ENCODE measurements around the gene VTI1A. TPM values are rescaled to one million over a fixed set of nuclear protein-coding genes. Genes with fewer than 3 reads are reported as not detected.
"Not testable (repeated sequence)": the region's sequence is repeated elsewhere in the genome, so short reads cannot be mapped to it uniquely, and the experiment has no call there.

Gene VTI1A
- total RNA-seq, 1 experiment from 2014 or later, result 61.7 TPM

DNA sequence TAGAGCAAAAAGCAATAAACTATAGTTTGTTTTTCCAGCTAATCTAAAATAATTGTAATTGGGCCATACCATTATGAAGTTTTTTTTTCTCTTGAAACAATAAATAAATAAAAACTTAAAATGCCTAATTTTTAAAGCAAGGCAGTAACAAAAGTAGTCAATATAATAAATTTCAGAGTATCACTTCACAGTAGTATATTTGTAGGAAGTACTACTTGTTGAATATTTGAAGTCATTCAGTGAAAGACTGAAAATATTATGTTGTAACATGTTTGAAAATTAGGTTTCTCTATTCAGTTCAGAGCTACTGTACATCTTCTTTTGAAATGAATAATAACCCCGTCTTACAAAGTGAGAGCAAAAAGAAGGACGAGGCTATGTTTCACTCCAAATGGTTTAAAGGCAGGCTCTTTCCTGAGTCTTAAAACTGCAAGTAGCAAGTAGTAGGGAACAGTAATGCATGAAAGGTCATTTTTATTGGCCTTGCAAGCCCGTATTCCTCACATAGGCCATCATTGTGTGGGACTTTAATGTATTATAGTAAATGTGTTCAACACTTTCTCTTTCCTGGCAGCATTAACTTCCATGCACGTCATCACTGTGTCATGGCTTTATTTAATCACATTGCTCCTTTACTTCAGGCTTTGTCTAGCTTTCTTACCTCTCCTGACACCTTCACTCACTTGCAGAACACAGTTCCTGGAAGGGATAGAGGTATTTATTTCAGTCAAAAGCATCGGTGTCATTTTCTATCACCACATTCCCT lies 141.4 kb downstream of the VTI1A start:
- no peak for DNase-seq
- H3K36me3 ChIP-seq (ENCODE audit: insufficient read depth, low read length), result no peaks in the 10 kb centered on the region
- H3K9ac ChIP-seq (ENCODE audit: low read length), result no peak overlapping the region
- no peaks in the 10 kb centered on the region for H3K9me2 ChIP-seq (replicated peaks; ENCODE audit: insufficient read depth, low read length)
- H3K9me3 ChIP-seq (ENCODE audit: low read length), result no peaks in the 10 kb centered on the region
- no peaks in the 10 kb centered on the region for H3K27me3 ChIP-seq (ENCODE audit: low read length)
- H2AFZ ChIP-seq (ENCODE audit: low read length), result no peak overlapping the region
- no peaks in the 10 kb centered on the region for H3K79me2 ChIP-seq (ENCODE audit: low read length)
- H4K20me1 ChIP-seq (ENCODE audit: insufficient read depth, low read depth, low read length), result no peaks in the 10 kb centered on the region
- H3K27ac ChIP-seq (ENCODE audit: low read length), result no peak overlapping the region
- no peaks in the 10 kb centered on the region for H3K4me1 ChIP-seq (ENCODE audit: low read length)
- no peak overlapping the region for H3K4me2 ChIP-seq (ENCODE audit: low read depth, low read length, poor library complexity, severe bottlenecking)
- no peak overlapping the region for H3K4me3 ChIP-seq (ENCODE audit: low read length)

DNA sequence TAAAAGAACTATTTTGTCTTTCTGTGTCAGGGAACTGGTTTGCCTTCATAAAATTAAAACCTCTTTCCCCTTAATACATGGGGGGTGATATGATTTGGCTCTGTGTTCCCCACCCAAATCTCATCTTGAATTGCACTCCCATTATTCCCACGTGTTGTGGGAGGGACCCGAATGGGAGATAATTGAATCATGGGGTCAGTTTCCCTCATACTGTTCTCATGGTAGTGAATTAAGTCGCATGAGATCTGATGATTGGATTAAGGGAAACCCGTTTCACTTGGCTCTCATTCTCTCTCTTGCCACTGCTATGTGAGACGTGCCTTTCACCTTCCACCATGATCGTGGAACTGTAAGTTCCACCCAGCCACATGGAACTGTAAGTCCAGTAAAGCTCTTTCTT lies 142.1 kb downstream of the VTI1A start:
- H3K4me2 ChIP-seq (ENCODE audit: low read depth, low read length, poor library complexity, severe bottlenecking), result no peak overlapping the region
- no peaks in the 10 kb centered on the region for H3K9me2 ChIP-seq (replicated peaks; ENCODE audit: insufficient read depth, low read length)
- no peak overlapping the region for H3K9ac ChIP-seq (ENCODE audit: low read length)
- H3K4me3 ChIP-seq (ENCODE audit: low read length), result no peak overlapping the region
- no peaks in the 10 kb centered on the region for H3K79me2 ChIP-seq (ENCODE audit: low read length)
- H3K4me1 ChIP-seq (ENCODE audit: low read length), result no peaks in the 10 kb centered on the region
- H3K27ac ChIP-seq (ENCODE audit: low read length), result no peak overlapping the region
- H3K9me3 ChIP-seq (ENCODE audit: low read length), result no peaks in the 10 kb centered on the region
- H4K20me1 ChIP-seq (ENCODE audit: insufficient read depth, low read depth, low read length), result no peaks in the 10 kb centered on the region
- no peaks in the 10 kb centered on the region for H3K27me3 ChIP-seq (ENCODE audit: low read length)
- DNase-seq, result no peak
- no peaks in the 10 kb centered on the region for H3K36me3 ChIP-seq (ENCODE audit: insufficient read depth, low read length)
- no peak overlapping the region for H2AFZ ChIP-seq (ENCODE audit: low read length)

DNA sequence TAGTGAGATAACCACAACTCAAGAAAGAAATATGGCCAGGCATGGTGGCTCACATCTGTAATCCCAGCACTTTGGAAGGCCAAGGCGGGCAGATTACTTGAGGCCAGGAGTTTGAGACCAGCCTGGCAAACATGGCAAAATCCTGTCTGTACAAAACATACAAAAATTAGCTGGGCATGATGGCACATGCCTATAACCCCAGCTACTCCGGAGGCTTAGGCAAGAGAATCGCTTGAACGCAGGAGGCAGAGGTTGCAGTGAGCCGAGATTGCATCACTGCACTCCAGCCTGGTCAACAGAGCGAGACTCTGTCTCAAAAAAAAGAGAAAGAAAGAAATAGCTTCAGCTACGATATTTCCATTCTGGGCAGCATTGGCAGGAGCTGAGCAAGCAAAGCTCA lies 143.8 kb downstream of the VTI1A start:
- not testable (repeated sequence) for H3K4me2 ChIP-seq (ENCODE audit: low read depth, low read length, poor library complexity, severe bottlenecking); H3K79me2 ChIP-seq (ENCODE audit: low read length); H3K9ac ChIP-seq (ENCODE audit: low read length); H3K27ac ChIP-seq (ENCODE audit: low read length); H3K4me1 ChIP-seq (ENCODE audit: low read length); H3K4me3 ChIP-seq (ENCODE audit: low read length); H3K9me2 ChIP-seq (replicated peaks; ENCODE audit: insufficient read depth, low read length); H3K27me3 ChIP-seq (ENCODE audit: low read length); H2AFZ ChIP-seq (ENCODE audit: low read length); H4K20me1 ChIP-seq (ENCODE audit: insufficient read depth, low read depth, low read length); DNase-seq; H3K36me3 ChIP-seq (ENCODE audit: insufficient read depth, low read length); H3K9me3 ChIP-seq (ENCODE audit: low read length)

DNA sequence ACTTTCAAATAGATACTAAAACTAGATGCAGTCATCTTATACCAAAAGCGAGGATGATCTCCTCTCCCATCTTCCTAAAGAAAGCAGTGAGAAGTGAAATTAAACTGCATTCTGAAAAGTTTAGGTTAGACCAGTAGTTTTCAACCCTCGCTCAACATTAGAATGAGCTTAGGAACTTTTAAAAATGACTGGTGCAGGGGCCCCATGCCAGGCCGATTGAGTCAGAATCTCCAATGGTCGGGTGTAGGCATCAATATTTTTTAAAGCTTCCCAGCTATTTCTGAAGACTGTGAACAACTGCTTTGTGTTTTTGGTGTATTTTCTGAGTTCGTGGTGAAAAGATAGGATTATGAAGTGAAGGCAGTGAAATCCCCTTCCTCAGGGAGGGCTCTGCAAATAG lies 146.0 kb downstream of the VTI1A start:
- no peak overlapping the region for H3K9ac ChIP-seq (ENCODE audit: low read length)
- no peaks in the 10 kb centered on the region for H3K36me3 ChIP-seq (ENCODE audit: insufficient read depth, low read length)
- no peaks in the 10 kb centered on the region for H3K79me2 ChIP-seq (ENCODE audit: low read length)
- H3K4me3 ChIP-seq (ENCODE audit: low read length), result no peak overlapping the region
- no peak overlapping the region for H3K4me2 ChIP-seq (ENCODE audit: low read depth, low read length, poor library complexity, severe bottlenecking)
- no peaks in the 10 kb centered on the region for H3K9me3 ChIP-seq (ENCODE audit: low read length)
- H3K9me2 ChIP-seq (replicated peaks; ENCODE audit: insufficient read depth, low read length), result no peaks in the 10 kb centered on the region
- H3K4me1 ChIP-seq (ENCODE audit: low read length), result no peaks in the 10 kb centered on the region
- no peak for DNase-seq
- H3K27me3 ChIP-seq (ENCODE audit: low read length), result no peaks in the 10 kb centered on the region
- no peak overlapping the region for H3K27ac ChIP-seq (ENCODE audit: low read length)
- no peaks in the 10 kb centered on the region for H4K20me1 ChIP-seq (ENCODE audit: insufficient read depth, low read depth, low read length)
- no peak overlapping the region for H2AFZ ChIP-seq (ENCODE audit: low read length)

DNA sequence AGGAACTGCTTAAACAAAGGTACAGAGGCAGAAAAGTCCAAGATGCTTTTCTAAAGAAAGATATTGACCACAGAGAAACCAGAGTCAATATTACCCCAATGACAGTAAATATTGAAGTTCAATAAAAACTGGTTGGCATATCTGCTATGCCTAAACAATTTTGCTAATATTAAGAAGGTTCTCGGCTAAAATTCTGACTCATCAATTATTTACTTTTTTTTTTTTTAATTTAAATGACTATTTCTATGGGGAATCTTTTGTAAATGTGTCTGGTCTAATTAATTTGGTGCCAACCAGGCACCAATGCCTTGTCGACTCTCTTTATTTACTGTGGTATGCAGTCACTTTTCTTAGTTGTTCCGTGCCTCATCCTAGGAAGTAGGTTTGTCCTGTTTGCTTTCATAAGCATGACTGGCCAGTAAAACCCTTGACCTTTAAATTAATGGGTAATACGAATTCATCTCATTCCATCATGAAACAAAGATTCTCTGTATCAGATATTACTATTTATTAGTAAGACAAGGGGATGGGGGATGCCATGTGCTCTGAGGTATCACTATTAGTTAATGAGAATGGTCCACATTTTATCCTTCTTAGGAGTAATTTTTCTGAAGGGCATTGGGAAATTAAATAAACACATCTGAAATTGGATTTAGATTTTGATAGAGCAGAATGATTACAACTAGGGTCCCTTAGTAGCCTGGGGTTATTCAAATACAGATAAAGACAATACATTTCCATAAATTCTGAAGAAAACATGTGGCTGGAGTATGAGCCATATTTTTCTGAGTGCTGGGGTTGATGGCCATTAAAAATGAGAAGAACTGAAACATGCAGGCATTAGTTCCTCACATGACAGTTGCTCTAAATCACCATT lies 154.4 kb downstream of the VTI1A start:
- no peaks in the 10 kb centered on the region for H3K27me3 ChIP-seq (ENCODE audit: low read length)
- H3K9ac ChIP-seq (ENCODE audit: low read length), result no peak overlapping the region
- no peak overlapping the region for H3K4me3 ChIP-seq (ENCODE audit: low read length)
- H3K36me3 ChIP-seq (ENCODE audit: insufficient read depth, low read length), result no peaks in the 10 kb centered on the region
- H4K20me1 ChIP-seq (ENCODE audit: insufficient read depth, low read depth, low read length), result no peaks in the 10 kb centered on the region
- H3K79me2 ChIP-seq (ENCODE audit: low read length), result 0 out of 2 replicates have a peak, but pooled peaks cover 3% of the 10 kb centered on the region
- no peak overlapping the region for H3K4me2 ChIP-seq (ENCODE audit: low read depth, low read length, poor library complexity, severe bottlenecking)
- no peaks in the 10 kb centered on the region for H3K9me3 ChIP-seq (ENCODE audit: low read length)
- H3K4me1 ChIP-seq (ENCODE audit: low read length), result no peaks in the 10 kb centered on the region
- no peaks in the 10 kb centered on the region for H3K9me2 ChIP-seq (replicated peaks; ENCODE audit: insufficient read depth, low read length)
- DNase-seq, result no peak
- no peak overlapping the region for H2AFZ ChIP-seq (ENCODE audit: low read length)
- H3K27ac ChIP-seq (ENCODE audit: low read length), result no peak overlapping the region

DNA sequence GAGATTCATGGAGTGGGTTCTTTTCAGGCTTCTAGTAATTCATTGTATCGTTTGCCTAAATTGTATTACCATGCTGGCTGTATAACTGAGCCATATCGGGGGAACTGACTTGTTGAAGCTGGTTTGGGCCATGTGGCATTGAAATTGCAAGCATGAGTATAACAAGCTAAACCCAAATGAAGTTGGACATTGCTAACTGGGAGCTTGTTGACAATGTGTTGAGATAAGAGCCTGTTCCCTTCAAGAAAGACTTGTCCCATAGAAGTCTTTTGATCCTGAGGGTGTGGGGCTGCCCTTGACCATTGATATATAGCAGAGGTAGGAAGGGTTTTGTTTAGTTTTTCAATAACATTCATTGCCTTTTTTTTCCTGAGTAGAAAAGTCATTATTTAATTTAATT lies 156.0 kb downstream of the VTI1A start:
- H3K4me3 ChIP-seq (ENCODE audit: low read length), result no peak overlapping the region
- H3K4me1 ChIP-seq (ENCODE audit: low read length), result no peaks in the 10 kb centered on the region
- 0 out of 2 replicates have a peak, but pooled peaks cover 3% of the 10 kb centered on the region for H3K79me2 ChIP-seq (ENCODE audit: low read length)
- no peaks in the 10 kb centered on the region for H4K20me1 ChIP-seq (ENCODE audit: insufficient read depth, low read depth, low read length)
- H2AFZ ChIP-seq (ENCODE audit: low read length), result no peak overlapping the region
- H3K4me2 ChIP-seq (ENCODE audit: low read depth, low read length, poor library complexity, severe bottlenecking), result no peak overlapping the region
- DNase-seq, result no peak
- no peaks in the 10 kb centered on the region for H3K9me3 ChIP-seq (ENCODE audit: low read length)
- H3K9ac ChIP-seq (ENCODE audit: low read length), result no peak overlapping the region
- H3K9me2 ChIP-seq (replicated peaks; ENCODE audit: insufficient read depth, low read length), result no peaks in the 10 kb centered on the region
- no peaks in the 10 kb centered on the region for H3K36me3 ChIP-seq (ENCODE audit: insufficient read depth, low read length)
- no peaks in the 10 kb centered on the region for H3K27me3 ChIP-seq (ENCODE audit: low read length)
- H3K27ac ChIP-seq (ENCODE audit: low read length), result no peak overlapping the region

DNA sequence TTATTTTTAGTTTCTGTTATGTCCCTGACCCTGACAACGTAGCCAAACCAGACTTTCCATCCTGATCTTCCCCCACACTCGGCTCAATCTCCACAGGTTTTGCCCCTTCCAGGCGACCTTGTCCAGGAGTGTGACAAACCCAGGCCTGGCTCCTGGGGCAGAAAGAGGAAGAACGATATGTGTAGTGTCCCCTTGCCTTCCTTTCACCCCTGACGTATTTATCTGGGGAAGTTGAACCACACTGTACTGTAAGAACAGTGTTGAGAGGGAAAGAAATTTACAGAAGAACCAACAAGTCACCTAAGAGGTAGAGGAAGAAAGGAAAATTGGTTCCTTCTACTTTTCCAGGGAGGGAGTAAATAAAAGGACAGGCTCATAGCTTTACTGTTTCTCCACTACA lies 158.0 kb downstream of the VTI1A start:
- no peaks in the 10 kb centered on the region for H4K20me1 ChIP-seq (ENCODE audit: insufficient read depth, low read depth, low read length)

DNA sequence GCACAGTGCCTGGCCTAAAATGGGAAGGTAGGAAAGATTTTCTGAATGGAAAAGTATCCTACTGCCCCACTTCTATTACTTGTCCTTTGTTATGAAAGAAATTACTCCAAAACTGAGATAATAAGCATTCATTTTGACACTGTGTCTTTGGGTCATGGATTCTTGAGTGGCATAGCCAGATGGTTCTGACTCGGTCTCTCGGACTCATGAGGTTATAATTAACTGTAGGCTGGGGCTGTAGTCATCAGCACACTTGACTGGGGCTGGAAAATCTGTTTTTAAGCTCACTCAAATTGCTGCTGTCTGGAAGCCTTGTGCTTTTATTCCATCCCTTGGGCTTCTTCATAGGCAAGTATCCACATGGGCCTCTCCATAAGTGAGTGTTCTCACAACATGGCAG lies 160.5 kb downstream of the VTI1A start:
- Histone ChIP-seq H3K36me3 (ENCODE audit: insufficient read depth, low read length) (no peaks in the 10 kb centered on the region), H4K20me1 (ENCODE audit: insufficient read depth, low read depth, low read length) (no peaks in the 10 kb centered on the region), H3K27ac (ENCODE audit: low read length) (no peak overlapping the region), H3K9ac (ENCODE audit: low read length) (no peak overlapping the region), H3K79me2 (ENCODE audit: low read length) (0 out of 2 replicates have a peak, but pooled peaks cover 3% of the 10 kb centered on the region), H3K4me2 (ENCODE audit: low read depth, low read length, poor library complexity, severe bottlenecking) (no peak overlapping the region), H3K9me2 (replicated peaks; ENCODE audit: insufficient read depth, low read length) (no peaks in the 10 kb centered on the region), H3K4me1 (ENCODE audit: low read length) (no peaks in the 10 kb centered on the region), H3K9me3 (ENCODE audit: low read length) (no peaks in the 10 kb centered on the region), H3K4me3 (ENCODE audit: low read length) (no peak overlapping the region), H2AFZ (ENCODE audit: low read length) (no peak overlapping the region), H3K27me3 (ENCODE audit: low read length) (no peaks in the 10 kb centered on the region)
- no peak for DNase-seq

More for the DNA sequence above, 158.0 kb downstream of the VTI1A start:
- Histone ChIP-seq H3K9me3 (ENCODE audit: low read length) (no peaks in the 10 kb centered on the region), H2AFZ (ENCODE audit: low read length) (no peak overlapping the region), H3K4me2 (ENCODE audit: low read depth, low read length, poor library complexity, severe bottlenecking) (no peak overlapping the region), H3K79me2 (ENCODE audit: low read length) (0 out of 2 replicates have a peak, but pooled peaks cover 3% of the 10 kb centered on the region), H3K4me3 (ENCODE audit: low read length) (no peak overlapping the region), H3K27ac (ENCODE audit: low read length) (no peak overlapping the region), H3K4me1 (ENCODE audit: low read length) (no peaks in the 10 kb centered on the region), H3K9ac (ENCODE audit: low read length) (no peak overlapping the region), H3K27me3 (ENCODE audit: low read length) (no peaks in the 10 kb centered on the region), H3K9me2 (replicated peaks; ENCODE audit: insufficient read depth, low read length) (no peaks in the 10 kb centered on the region), H3K36me3 (ENCODE audit: insufficient read depth, low read length) (no peaks in the 10 kb centered on the region)
- DNase-seq, result no peak
